SK-N-SH treated with all-trans-retinoic acid at 6 μM for 48 hours (cell line): ENCODE data around the gene CATSPERD.

ENCODE experiments used
- ARNTL ChIP-seq: fragments of 450-650 bp; formaldehyde crosslinking; IDR thresholded peaks from 2 replicates; pipeline ENCODE4 v1.5.0; 2020; ENCODE audit warnings: low read depth, mild to moderate bottlenecking, moderate library complexity, borderline replicate concordance
- GLIS3 ChIP-seq: fragments of 250-450 bp; sonication (Bioruptor Pico); IDR thresholded peaks from 2 replicates; pipeline ENCODE4 v1.5.0; 2020; ENCODE audit warnings: mild to moderate bottlenecking, moderate library complexity
- OSR1 ChIP-seq: fragments of 250-450 bp; sonication (Bioruptor Pico); IDR thresholded peaks from 2 replicates; pipeline ENCODE4 v1.8.0; 2022; ENCODE audit warnings: moderate library complexity, mild to moderate bottlenecking, inconsistent platforms
- RARB ChIP-seq: fragments of 250-450 bp; sonication (Bioruptor Pico); IDR thresholded peaks from 2 replicates; pipeline ENCODE4 v1.8.0; 2021; ENCODE audit warnings: mild to moderate bottlenecking, moderate library complexity
- ZFP3 ChIP-seq: fragments of 250-450 bp; sonication (Bioruptor Pico); IDR thresholded peaks from 2 replicates; pipeline ENCODE4 v1.5.0; 2020; ENCODE audit warnings: mild to moderate bottlenecking, moderate library complexity
- ZFP30 ChIP-seq: fragments of 450-650 bp; formaldehyde crosslinking; IDR thresholded peaks from 2 replicates; pipeline ENCODE4 v1.5.0; 2022; ENCODE audit warnings: mild to moderate bottlenecking, moderate library complexity
- ZNF70 ChIP-seq: fragments of 450-650 bp; formaldehyde crosslinking; IDR thresholded peaks from 2 replicates; pipeline ENCODE4 v1.5.0; 2020; ENCODE audit warnings: mild to moderate bottlenecking, moderate library complexity
- TF ChIP-seq, protein P1 (sequence below): fragments of 250-450 bp; sonication (Bioruptor Pico); IDR thresholded peaks from 2 replicates; pipeline ENCODE4 v1.5.1; 2021; ENCODE audit warnings: mild to moderate bottlenecking, moderate library complexity
- TF ChIP-seq, protein P2 (sequence below): fragments of 250-450 bp; sonication (Bioruptor Pico); IDR thresholded peaks from 2 replicates; pipeline ENCODE4 v1.5.1; 2020; ENCODE audit warnings: low read depth, mild to moderate bottlenecking, moderate library complexity
- TF ChIP-seq, protein P3 (sequence below): fragments of 250-450 bp; sonication (Bioruptor Pico); IDR thresholded peaks from 2 replicates; pipeline ENCODE4 v1.8.0; 2020; ENCODE audit warnings: mild to moderate bottlenecking, moderate library complexity, borderline replicate concordance

DNA sequence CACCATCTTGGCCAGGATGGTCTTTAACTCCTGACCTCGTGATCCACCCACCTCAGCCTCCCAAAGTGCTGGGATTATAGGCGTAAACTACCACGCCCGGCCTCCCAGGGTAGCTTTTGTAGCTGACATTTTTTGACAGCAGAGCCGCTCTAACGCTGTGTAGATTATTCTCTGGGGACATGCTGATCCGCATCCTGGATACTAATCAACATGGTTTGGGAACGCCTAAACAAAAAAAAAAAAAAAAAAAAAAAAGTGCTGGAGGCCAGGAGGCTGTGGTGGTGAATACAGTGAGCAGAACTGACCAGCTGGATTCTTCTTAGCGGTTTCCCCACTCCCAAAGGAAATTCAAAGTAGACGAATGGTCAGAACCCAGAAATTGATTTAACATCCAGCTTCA is 5.6 kb upstream of the CATSPERD start:
- TF ChIP-seq, protein P1, sequence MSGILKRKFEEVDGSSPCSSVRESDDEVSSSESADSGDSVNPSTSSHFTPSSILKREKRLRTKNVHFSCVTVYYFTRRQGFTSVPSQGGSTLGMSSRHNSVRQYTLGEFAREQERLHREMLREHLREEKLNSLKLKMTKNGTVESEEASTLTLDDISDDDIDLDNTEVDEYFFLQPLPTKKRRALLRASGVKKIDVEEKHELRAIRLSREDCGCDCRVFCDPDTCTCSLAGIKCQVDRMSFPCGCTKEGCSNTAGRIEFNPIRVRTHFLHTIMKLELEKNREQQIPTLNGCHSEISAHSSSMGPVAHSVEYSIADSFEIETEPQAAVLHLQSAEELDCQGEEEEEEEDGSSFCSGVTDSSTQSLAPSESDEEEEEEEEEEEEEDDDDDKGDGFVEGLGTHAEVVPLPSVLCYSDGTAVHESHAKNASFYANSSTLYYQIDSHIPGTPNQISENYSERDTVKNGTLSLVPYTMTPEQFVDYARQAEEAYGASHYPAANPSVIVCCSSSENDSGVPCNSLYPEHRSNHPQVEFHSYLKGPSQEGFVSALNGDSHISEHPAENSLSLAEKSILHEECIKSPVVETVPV (CRISPR knock-in tag), result no peak
- TF ChIP-seq, protein P2, sequence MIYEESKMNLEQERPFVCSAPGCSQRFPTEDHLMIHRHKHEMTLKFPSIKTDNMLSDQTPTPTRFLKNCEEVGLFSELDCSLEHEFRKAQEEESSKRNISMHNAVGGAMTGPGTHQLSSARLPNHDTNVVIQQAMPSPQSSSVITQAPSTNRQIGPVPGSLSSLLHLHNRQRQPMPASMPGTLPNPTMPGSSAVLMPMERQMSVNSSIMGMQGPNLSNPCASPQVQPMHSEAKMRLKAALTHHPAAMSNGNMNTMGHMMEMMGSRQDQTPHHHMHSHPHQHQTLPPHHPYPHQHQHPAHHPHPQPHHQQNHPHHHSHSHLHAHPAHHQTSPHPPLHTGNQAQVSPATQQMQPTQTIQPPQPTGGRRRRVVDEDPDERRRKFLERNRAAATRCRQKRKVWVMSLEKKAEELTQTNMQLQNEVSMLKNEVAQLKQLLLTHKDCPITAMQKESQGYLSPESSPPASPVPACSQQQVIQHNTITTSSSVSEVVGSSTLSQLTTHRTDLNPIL (CRISPR knock-in tag), result no peak
- TF ChIP-seq GLIS3 (CRISPR knock-in tag) (no peak), RARB (CRISPR knock-in tag) (no peak), OSR1 (CRISPR knock-in tag) (no peak), ZFP3 (CRISPR knock-in tag) (no peak), ZNF70 (no peak), ZFP30 (CRISPR knock-in tag) (no peak), ARNTL (CRISPR knock-in tag) (no peak)
- TF ChIP-seq, protein P3, sequence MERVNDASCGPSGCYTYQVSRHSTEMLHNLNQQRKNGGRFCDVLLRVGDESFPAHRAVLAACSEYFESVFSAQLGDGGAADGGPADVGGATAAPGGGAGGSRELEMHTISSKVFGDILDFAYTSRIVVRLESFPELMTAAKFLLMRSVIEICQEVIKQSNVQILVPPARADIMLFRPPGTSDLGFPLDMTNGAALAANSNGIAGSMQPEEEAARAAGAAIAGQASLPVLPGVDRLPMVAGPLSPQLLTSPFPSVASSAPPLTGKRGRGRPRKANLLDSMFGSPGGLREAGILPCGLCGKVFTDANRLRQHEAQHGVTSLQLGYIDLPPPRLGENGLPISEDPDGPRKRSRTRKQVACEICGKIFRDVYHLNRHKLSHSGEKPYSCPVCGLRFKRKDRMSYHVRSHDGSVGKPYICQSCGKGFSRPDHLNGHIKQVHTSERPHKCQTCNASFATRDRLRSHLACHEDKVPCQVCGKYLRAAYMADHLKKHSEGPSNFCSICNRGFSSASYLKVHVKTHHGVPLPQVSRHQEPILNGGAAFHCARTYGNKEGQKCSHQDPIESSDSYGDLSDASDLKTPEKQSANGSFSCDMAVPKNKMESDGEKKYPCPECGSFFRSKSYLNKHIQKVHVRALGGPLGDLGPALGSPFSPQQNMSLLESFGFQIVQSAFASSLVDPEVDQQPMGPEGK (CRISPR knock-in tag), result no peak
